Spleen (tissue), 7 donors: ENCODE results near the gene PCTP.

Source experiments
- CTCF ChIP-seq, 11 experiments: fragments of 200-600 bp in 7 of 11; fragments of 450-650 bp in 4 of 11; sonication (generic) in 4 of 11; IDR thresholded peaks in 8 of 11; conservative IDR thresholded peaks in 3 of 11; 1 replicate in 7 of 11; 2 replicates in 4 of 11; pipeline versions ENCODE4 v1.4.0 to v1.8.0; 2016 to 2021; ENCODE audit warnings: antibody characterized with exemption in 11 of 11, inconsistent platforms in 4 of 11, mild to moderate bottlenecking in 1 of 11
- POLR2A ChIP-seq, 3 donors: fragments of 450-650 bp; IDR thresholded peaks; one replicate each; pipeline ENCODE4 v1.5.1; 2017; ENCODE audit warnings: antibody characterized with exemption in 3 of 3, mild to moderate bottlenecking in 1 of 3
- POLR2AphosphoS5 ChIP-seq, 3 donors: sonication (generic); formaldehyde crosslinking; IDR thresholded peaks; one replicate each; pipeline ENCODE4 v1.5.1; 2017; ENCODE audit warnings: antibody characterized with exemption in 3 of 3
- donor health status: DM: no; HTN: no; CAD: no; lungs with moderate emphysema.
- donor health status: DM: no; HTN: no; CAD: no.
- donor health status: DM: no; HTN: no; CAD: no.

GRCh38 chr17:55709984-55710383, 40.9 kb upstream of the PCTP start:
- no peak for TF ChIP-seq POLR2A (IDR thresholded peaks at IDR 0.05)
- no peak for TF ChIP-seq CTCF (IDR thresholded peaks at IDR 0.05 in 8 of 11, conservative IDR thresholded peaks at IDR 0.05 in 3 of 11)
- no peak for TF ChIP-seq POLR2AphosphoS5 (IDR thresholded peaks at IDR 0.05)
